Common myeloid progenitor, CD34-positive (primary cell): ENCODE data around the gene SLC49A3.
"Not testable (repeated sequence)": the region's sequence is repeated elsewhere in the genome, so short reads cannot be mapped to it uniquely, and the experiment has no call there.

ENCODE experiments used
- CTCF ChIA-PET: fragments of 350-600 bp; sonication (Branson Sonifier 250); formaldehyde crosslinking; loops from one replicate; lab custom pipeline; 2021; ENCODE audit warnings: antibody characterized with exemption; lab: Charles Lee
- POLR2A ChIA-PET: fragments of 350-600 bp; sonication (Branson Sonifier 250); formaldehyde crosslinking; loops from one replicate; lab custom pipeline; 2021; ENCODE audit warnings: antibody characterized with exemption; lab: Charles Lee
- DNase-seq, 3 donors: peaks; one replicate each; pipeline versions ENCODE4 v3.0.0 to v3.0.0-alpha.2; 2013
- H3K27ac ChIP-seq, 2 experiments: 1 replicate in 1 of 2; 2 replicates in 1 of 2; pipeline ENCODE4 v1.7.0; 2013; ENCODE audit warnings: inconsistent platforms in 2 of 2, low read length in 2 of 2, mild to moderate bottlenecking in 2 of 2, low read depth in 1 of 2, moderate library complexity in 1 of 2; ENCODE audit not compliant: severe bottlenecking in 2 of 2, insufficient read depth in 1 of 2, poor library complexity in 1 of 2
- H3K27me3 ChIP-seq, 5 experiments: replicated peaks in 2 of 5; 1 replicate in 3 of 5; 2 replicates in 2 of 5; pipeline versions ENCODE4 v1.6.1 to v1.7.0; 2013; ENCODE audit warnings: low read length in 4 of 5, mild to moderate bottlenecking in 2 of 5, moderate library complexity in 2 of 5, inconsistent platforms in 1 of 5; ENCODE audit not compliant: insufficient read depth in 5 of 5, control insufficient read depth in 4 of 5
- H3K36me3 ChIP-seq, 4 experiments: 1 replicate in 2 of 4; 2 replicates in 2 of 4; pipeline versions ENCODE4 v1.6.1 to v1.7.0; 2013; ENCODE audit warnings: low read length in 3 of 4, control low read depth in 1 of 4, mild to moderate bottlenecking in 1 of 4; ENCODE audit not compliant: control insufficient read depth in 4 of 4, insufficient read depth in 4 of 4
- H3K4me1 ChIP-seq, 4 experiments: 1 replicate in 3 of 4; 2 replicates in 1 of 4; pipeline versions ENCODE4 v1.6.1 to v1.7.1; 2013; ENCODE audit warnings: low read length in 3 of 4, mild to moderate bottlenecking in 3 of 4, control low read depth in 1 of 4, inconsistent platforms in 1 of 4, moderate library complexity in 1 of 4; ENCODE audit not compliant: control insufficient read depth in 4 of 4, insufficient read depth in 4 of 4; ENCODE audit errors: control extremely low read depth in 1 of 4
- H3K4me3 ChIP-seq, 7 experiments: 1 replicate in 4 of 7; 2 replicates in 3 of 7; pipeline versions ENCODE4 v1.5.1 to v1.7.0; 2013; ENCODE audit warnings: mild to moderate bottlenecking in 7 of 7, low read length in 6 of 7, moderate library complexity in 6 of 7, inconsistent platforms in 2 of 7, low read depth in 2 of 7, control low read depth in 1 of 7; ENCODE audit not compliant: insufficient read depth in 4 of 7, control insufficient read depth in 1 of 7; ENCODE audit errors: extremely low read depth in 1 of 7
- H3K9me3 ChIP-seq, 5 experiments: 1 replicate in 4 of 5; 2 replicates in 1 of 5; pipeline versions ENCODE4 v1.6.1 to v1.7.1; 2013; ENCODE audit warnings: low read length in 4 of 5, mild to moderate bottlenecking in 2 of 5, inconsistent platforms in 1 of 5, low read depth in 1 of 5, moderate library complexity in 1 of 5; ENCODE audit not compliant: control insufficient read depth in 4 of 5, insufficient read depth in 2 of 5; ENCODE audit errors: control extremely low read depth in 1 of 5
- WGBS: methylation state at CpG from one replicate; pipeline ENCODE4 v1.1.5; 2013; ENCODE audit not compliant: insufficient coverage; 5-methylcytosine and 5-hydroxymethylcytosine counted together

Gene SLC49A3

DNA sequence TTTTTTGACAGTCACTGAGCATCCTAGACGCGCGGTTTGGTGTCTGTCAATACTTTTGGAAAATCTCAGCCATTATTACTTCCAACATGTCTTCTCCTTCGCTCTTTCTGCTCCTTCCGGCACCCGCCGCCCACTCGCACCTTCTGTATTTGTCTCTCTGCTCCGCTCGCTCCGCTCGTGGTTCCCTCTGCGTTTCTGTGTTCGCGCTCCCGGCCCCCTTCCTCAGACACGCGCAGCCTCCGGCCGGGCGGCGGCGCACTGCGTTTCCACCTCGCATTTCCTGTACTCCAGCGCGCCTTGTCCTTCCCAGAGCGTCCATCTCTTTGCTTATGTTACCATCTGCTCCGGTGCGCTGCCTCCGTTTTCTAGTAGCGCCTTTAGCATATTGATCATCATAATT lies 42.5 kb downstream of the SLC49A3 start:
- 53% methylated on average over 32 of the region's 32 CpGs for WGBS
- peaks cover 0 to 39% (median 6%) of the 10 kb centered on the region in 5 experiments for H3K27me3 ChIP-seq

DNA sequence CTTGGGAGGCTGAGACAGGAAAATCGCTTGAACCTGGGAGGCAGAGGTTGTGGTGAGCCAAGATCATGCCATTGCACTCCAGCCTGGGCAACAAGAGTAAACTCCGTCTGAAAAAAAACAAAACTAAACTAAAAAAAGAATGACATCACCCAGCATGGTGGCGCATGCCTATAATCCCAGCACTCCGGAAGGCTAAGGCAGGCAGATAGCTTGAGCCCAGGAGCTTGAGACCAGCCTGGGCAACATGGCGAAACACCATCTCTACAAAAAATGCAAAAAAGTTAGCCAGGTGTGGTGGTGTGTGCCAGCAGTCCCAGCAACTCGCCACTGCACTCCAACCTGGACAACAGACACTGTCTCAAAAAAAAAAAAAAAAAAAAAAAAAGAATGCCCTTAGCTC lies 46.6 kb downstream of the SLC49A3 start:
- H3K4me1 ChIP-seq, H3K27ac ChIP-seq, DNase-seq, POLR2A ChIA-PET, CTCF ChIA-PET, H3K36me3 ChIP-seq, H3K9me3 ChIP-seq, H3K4me3 ChIP-seq: not testable (repeated sequence)
- peaks cover 0 to 23% (median 9%) of the 10 kb centered on the region in 5 experiments for H3K27me3 ChIP-seq
- WGBS, result 100% methylated on average over 3 of the region's 6 CpGs

More for the DNA sequence above, 42.5 kb downstream of the SLC49A3 start:
- no peaks in the 10 kb centered on the region for H3K36me3 ChIP-seq
- no peaks in the 10 kb centered on the region for H3K4me1 ChIP-seq
- H3K4me3 ChIP-seq, result peak overlapping the region in 1 of 7 experiments; percentile 42
- CTCF ChIA-PET, result no interaction called here
- peak in 1 of 3 donors; percentile 25 for DNase-seq
- no peak overlapping the region for H3K27ac ChIP-seq
- POLR2A ChIA-PET, result no interaction called here
- peaks cover 0 to 7% (median 0%) of the 10 kb centered on the region in 5 experiments for H3K9me3 ChIP-seq

GRCh38 chr4:637536-638280 lies 51.2 kb downstream of the SLC49A3 start:
- POLR2A ChIA-PET, result no interaction called here
- no peaks in the 10 kb centered on the region for H3K4me1 ChIP-seq
- no peak overlapping the region for H3K4me3 ChIP-seq
- H3K36me3 ChIP-seq, result no peaks in the 10 kb centered on the region
- CTCF ChIA-PET, result no interaction called here
- H3K9me3 ChIP-seq, result peaks cover 0 to 5% (median 3%) of the 10 kb centered on the region in 5 experiments
- H3K27me3 ChIP-seq, result peaks cover 0 to 36% (median 3%) of the 10 kb centered on the region in 5 experiments
- no peak overlapping the region for H3K27ac ChIP-seq
- 81% methylated on average over 30 of the region's 32 CpGs for WGBS
- no peak for DNase-seq

GRCh38 chr4:636628-637159 lies 52.3 kb downstream of the SLC49A3 start:
- H3K36me3 ChIP-seq, result no peaks in the 10 kb centered on the region
- WGBS, result 86% methylated on average over 9 of the region's 13 CpGs
- no peak overlapping the region for H3K27ac ChIP-seq
- DNase-seq, result no peak
- H3K4me1 ChIP-seq, result no peaks in the 10 kb centered on the region
- no peak overlapping the region for H3K4me3 ChIP-seq
- H3K27me3 ChIP-seq, result peaks cover 0 to 36% (median 3%) of the 10 kb centered on the region in 5 experiments
- H3K9me3 ChIP-seq, result peaks cover 0 to 10% (median 6%) of the 10 kb centered on the region in 5 experiments
- ChIA-PET POLR2A (no interaction called here), CTCF (no interaction called here)

GRCh38 chr4:635851-636627 lies 52.9 kb downstream of the SLC49A3 start:
- CTCF ChIA-PET, result no interaction called here
- Histone ChIP-seq H3K27ac (no peak overlapping the region), H3K9me3 (peaks cover 0 to 13% (median 6%) of the 10 kb centered on the region in 5 experiments), H3K36me3 (no peaks in the 10 kb centered on the region), H3K4me1 (no peaks in the 10 kb centered on the region), H3K4me3 (no peak overlapping the region), H3K27me3 (peaks cover 0 to 36% (median 3%) of the 10 kb centered on the region in 5 experiments)
- POLR2A ChIA-PET, result no interaction called here
- 96% methylated on average over 14 of the region's 22 CpGs for WGBS
- no peak for DNase-seq

GRCh38 chr4:635066-635835 lies 53.7 kb downstream of the SLC49A3 start:
- CTCF ChIA-PET, H3K36me3 ChIP-seq, DNase-seq, H3K4me1 ChIP-seq, POLR2A ChIA-PET, H3K4me3 ChIP-seq, H3K27ac ChIP-seq: not testable (repeated sequence)
- peaks cover 0 to 12% (median 6%) of the 10 kb centered on the region in 5 experiments for H3K9me3 ChIP-seq
- WGBS, result 93% methylated on average over 45 of the region's 46 CpGs
- H3K27me3 ChIP-seq, result peaks cover 0 to 36% (median 3%) of the 10 kb centered on the region in 5 experiments
